K562 (cell line): ENCODE measurements around the gene BAIAP2L2. TPM values are rescaled to one million over a fixed set of nuclear protein-coding genes. Genes with fewer than 3 reads are reported as not detected.

ENCODE experiments used
- CEBPG ChIP-seq, 3 experiments: fragments of 200-800 bp in 1 of 3; sonication (Bioruptor generic) in 1 of 3; sonication (generic) in 1 of 3; formaldehyde crosslinking in 1 of 3; IDR thresholded peaks in 2 of 3; conservative IDR thresholded peaks in 1 of 3; 2 replicates each; pipeline versions ENCODE4 v1.6.1 to v1.8.0; 2016 to 2022; ENCODE audit warnings: missing compliant biosample characterization in 2 of 3, missing genetic modification characterization in 2 of 3, mild to moderate bottlenecking in 1 of 3, missing genetic modification reagents in 1 of 3
- CREM ChIP-seq: IDR thresholded peaks from 2 replicates; pipeline ENCODE4 v1.6.1; 2014; ENCODE audit warnings: antibody characterized with exemption, low read depth
- JUND ChIP-seq, 2 experiments: IDR thresholded peaks; 2 replicates in 1 of 2; 3 replicates in 1 of 2; pipeline ENCODE4 v1.6.1; 2011; ENCODE audit warnings: borderline replicate concordance in 2 of 2, low read depth in 2 of 2, low read length in 2 of 2, improper control_type of control experiment in 1 of 2, missing biosample characterization in 1 of 2, missing genetic modification characterization in 1 of 2, missing genetic modification reagents in 1 of 2
- SMARCA4 ChIP-seq: fragments of 450-650 bp; IDR thresholded peaks from 2 replicates; pipeline ENCODE4 v1.6.1; 2016
- ZNF668 ChIP-seq: fragments of 250-450 bp; sonication (Bioruptor Pico); IDR thresholded peaks from 2 replicates; pipeline ENCODE4 v1.8.0; 2022; ENCODE audit warnings: mild to moderate bottlenecking, inconsistent platforms
- ZSCAN29 ChIP-seq: fragments of 450-650 bp; IDR thresholded peaks from 2 replicates; pipeline ENCODE4 v1.6.1; 2017
- polyA plus RNA-seq, 8 experiments: library from polyadenylated mRNA; depleted of rRNA in 4 of 8; stranded (reverse) in 5 of 8; unstranded in 3 of 8; fragments of >200 nt; fragmentation: Nextera tagmentation in 2 of 8; fragmentation: Illumina TruSeq in 1 of 8; extraction: Ambion mirVana in 2 of 8; extraction: Trizol in 1 of 8; gene quantifications; 2 replicates each; pipeline versions ENCODE4 v1.2.1 to v1.2.3, GENCODE V29; 2011 to 2014; ENCODE audit warnings: inconsistent platforms in 1 of 8, missing spikeins in 1 of 8
- total RNA-seq, 7 experiments: library from RNA; depleted of rRNA in 6 of 7; stranded (reverse); fragments of >200 nt in 6 of 7; fragmentation: Illumina TruSeq in 2 of 7; extraction: Trizol in 2 of 7; gene quantifications; 2 replicates each; pipeline versions ENCODE4 v1.2.1 to v1.2.3, GENCODE V29; 2011 to 2021; ENCODE audit warnings: low replicate concordance in 1 of 7
- TF ChIP-seq, protein P1 (sequence below): fragments of 200-800 bp; sonication (Bioruptor generic); IDR thresholded peaks from 2 replicates; pipeline ENCODE4 v1.6.1; 2017; ENCODE audit warnings: missing genetic modification characterization, missing compliant biosample characterization
- TF ChIP-seq, protein P2 (sequence below): fragments of 450-650 bp; formaldehyde crosslinking; IDR thresholded peaks from 2 replicates; pipeline ENCODE4 v1.4.0; 2022; ENCODE audit warnings: missing genetic modification characterization
- TF ChIP-seq, protein P3 (sequence below), 2 experiments: IDR thresholded peaks; 2 replicates each; pipeline ENCODE4 v1.6.1; 2011; ENCODE audit warnings: borderline replicate concordance in 1 of 2, control low read depth in 1 of 2, low read depth in 1 of 2, low read length in 1 of 2, mild to moderate bottlenecking in 1 of 2, mixed read lengths in 1 of 2, moderate library complexity in 1 of 2; ENCODE audit not compliant: insufficient read depth in 1 of 2, insufficient read length in 1 of 2, poor library complexity in 1 of 2, severe bottlenecking in 1 of 2; ENCODE audit errors: extremely low read depth in 1 of 2

BAIAP2L2 gene
- total and polyA plus RNA-seq, 9 of the 15 experiments (the other 6 are each of a cell fraction or from before 2014, with no cell fraction given), result 0.04 to 0.22 (median 0.07) TPM; not detected in 4

DNA sequence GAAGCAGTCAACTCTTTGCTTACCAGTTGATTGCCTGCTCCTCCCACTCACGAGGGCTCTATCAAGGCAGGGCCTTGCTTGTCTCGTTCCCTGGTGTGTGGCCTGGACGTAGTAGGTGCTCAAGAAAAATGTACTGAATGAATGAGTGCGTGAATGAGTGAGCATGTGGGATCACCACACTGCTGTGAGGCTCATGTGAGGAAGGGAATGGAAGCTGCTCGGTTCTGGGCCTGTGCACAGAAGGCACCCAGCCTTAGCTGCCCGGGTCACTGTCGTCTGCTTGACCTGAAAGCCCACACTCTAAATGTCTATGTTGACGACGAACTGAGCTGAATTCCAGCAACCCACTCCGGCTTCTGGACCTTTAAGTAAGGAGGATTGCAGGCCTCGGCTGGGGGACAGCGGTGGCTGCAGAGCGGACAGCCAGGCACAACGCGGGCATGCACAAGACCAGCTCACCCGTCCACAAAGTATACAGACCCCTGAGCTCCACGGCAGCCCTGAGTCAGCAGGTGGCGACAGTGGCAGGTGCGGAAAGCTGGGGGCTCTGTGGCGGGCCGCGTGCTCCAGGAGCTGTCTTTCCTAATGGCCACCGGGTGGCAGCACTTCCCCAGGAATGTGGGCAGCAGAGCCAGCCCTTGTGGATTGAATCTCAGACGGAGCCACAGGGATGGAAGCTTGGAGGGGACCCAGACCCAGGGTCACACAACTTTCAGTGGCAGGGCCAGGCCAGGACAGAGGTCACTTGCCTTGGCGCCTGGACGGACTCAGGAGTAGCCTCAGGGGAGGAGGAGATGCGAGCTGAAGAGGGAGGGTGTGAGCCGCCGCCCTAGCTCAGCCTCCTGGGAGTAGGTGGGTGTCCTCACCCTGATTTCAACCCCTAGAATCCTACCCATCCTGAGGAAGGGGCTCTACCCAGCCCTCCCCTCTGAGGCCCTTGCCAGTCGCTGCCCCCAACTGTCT, 58.3 kb downstream of the BAIAP2L2 start (continued):
- TF ChIP-seq, protein P1, sequence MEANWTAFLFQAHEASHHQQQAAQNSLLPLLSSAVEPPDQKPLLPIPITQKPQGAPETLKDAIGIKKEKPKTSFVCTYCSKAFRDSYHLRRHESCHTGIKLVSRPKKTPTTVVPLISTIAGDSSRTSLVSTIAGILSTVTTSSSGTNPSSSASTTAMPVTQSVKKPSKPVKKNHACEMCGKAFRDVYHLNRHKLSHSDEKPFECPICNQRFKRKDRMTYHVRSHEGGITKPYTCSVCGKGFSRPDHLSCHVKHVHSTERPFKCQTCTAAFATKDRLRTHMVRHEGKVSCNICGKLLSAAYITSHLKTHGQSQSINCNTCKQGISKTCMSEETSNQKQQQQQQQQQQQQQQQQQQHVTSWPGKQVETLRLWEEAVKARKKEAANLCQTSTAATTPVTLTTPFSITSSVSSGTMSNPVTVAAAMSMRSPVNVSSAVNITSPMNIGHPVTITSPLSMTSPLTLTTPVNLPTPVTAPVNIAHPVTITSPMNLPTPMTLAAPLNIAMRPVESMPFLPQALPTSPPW (CRISPR knock-in tag), result peak; percentile 29; the same call in 1 of the 2 replicates
- TF ChIP-seq, protein P2, sequence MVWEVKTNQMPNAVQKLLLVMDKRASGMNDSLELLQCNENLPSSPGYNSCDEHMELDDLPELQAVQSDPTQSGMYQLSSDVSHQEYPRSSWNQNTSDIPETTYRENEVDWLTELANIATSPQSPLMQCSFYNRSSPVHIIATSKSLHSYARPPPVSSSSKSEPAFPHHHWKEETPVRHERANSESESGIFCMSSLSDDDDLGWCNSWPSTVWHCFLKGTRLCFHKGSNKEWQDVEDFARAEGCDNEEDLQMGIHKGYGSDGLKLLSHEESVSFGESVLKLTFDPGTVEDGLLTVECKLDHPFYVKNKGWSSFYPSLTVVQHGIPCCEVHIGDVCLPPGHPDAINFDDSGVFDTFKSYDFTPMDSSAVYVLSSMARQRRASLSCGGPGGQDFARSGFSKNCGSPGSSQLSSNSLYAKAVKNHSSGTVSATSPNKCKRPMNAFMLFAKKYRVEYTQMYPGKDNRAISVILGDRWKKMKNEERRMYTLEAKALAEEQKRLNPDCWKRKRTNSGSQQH (CRISPR knock-in tag), result no peak
- TF ChIP-seq ZNF668 (no peak), CREM (0 out of 2 replicates have a peak, but pooled peaks have one; percentile 10), JUND (IDR thresholded peaks at IDR 0.05; ENCODE audit: borderline replicate concordance, low read depth, low read length) (0 out of 2 replicates have a peak, but pooled peaks have one; percentile 40), JUND (tag; IDR thresholded peaks at IDR 0.05; ENCODE audit: borderline replicate concordance, low read depth, low read length) (no peak), CEBPG (CRISPR knock-in tag; IDR thresholded peaks at IDR 0.05) (no peak), CEBPG (tag; conservative IDR thresholded peaks at IDR 0.05 in 1 of 2, IDR thresholded peaks at IDR 0.05 in 1 of 2) (no peak), ZSCAN29 (no peak), SMARCA4 (no peak)
- TF ChIP-seq, protein P3, sequence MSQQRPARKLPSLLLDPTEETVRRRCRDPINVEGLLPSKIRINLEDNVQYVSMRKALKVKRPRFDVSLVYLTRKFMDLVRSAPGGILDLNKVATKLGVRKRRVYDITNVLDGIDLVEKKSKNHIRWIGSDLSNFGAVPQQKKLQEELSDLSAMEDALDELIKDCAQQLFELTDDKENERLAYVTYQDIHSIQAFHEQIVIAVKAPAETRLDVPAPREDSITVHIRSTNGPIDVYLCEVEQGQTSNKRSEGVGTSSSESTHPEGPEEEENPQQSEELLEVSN (IDR thresholded peaks at IDR 0.05; ENCODE audit: borderline replicate concordance in 1 of 2, extremely low read depth in 1 of 2, insufficient read depth in 1 of 2, insufficient read length in 1 of 2, low read depth in 1 of 2, low read length in 1 of 2, poor library complexity in 1 of 2, severe bottlenecking in 1 of 2), result peak in 1 of 2 experiments; percentile 55
